Fibroblast of lung (primary cell): Measurements from ENCODE around the gene DDX39B. TPM values are rescaled to one million over a fixed set of nuclear protein-coding genes. Genes with fewer than 3 reads are reported as not detected.

Source experiments
- DNase-seq, 2 donors: peaks; one replicate each; pipeline versions ENCODE4 v3.0.0 to v3.0.0-alpha.2; 2010; ENCODE audit warnings: low read depth in 2 of 2
- H2AFZ ChIP-seq: 2 replicates; pipeline ENCODE4 v1.5.1; 2012; ENCODE audit warnings: low read length, control low read depth, inconsistent platforms
- H3K27ac ChIP-seq: 2 replicates; pipeline ENCODE4 v1.5.1; 2011; ENCODE audit warnings: low read length, control low read depth; ENCODE audit not compliant: insufficient read depth
- H3K27me3 ChIP-seq: 2 replicates; pipeline ENCODE4 v1.5.1; 2011; ENCODE audit warnings: mild to moderate bottlenecking, low read length; ENCODE audit not compliant: control insufficient read depth, insufficient read depth
- H3K36me3 ChIP-seq: 2 replicates; pipeline ENCODE4 v1.5.1; 2011; ENCODE audit warnings: low read length; ENCODE audit not compliant: control insufficient read depth, insufficient read depth
- H3K4me1 ChIP-seq: 2 replicates; pipeline ENCODE4 v1.5.1; 2011; ENCODE audit warnings: low read length; ENCODE audit not compliant: control insufficient read depth, insufficient read depth; ENCODE audit errors: extremely low read depth
- H3K4me2 ChIP-seq: 2 replicates; pipeline ENCODE4 v1.5.1; 2011; ENCODE audit warnings: low read length, control low read depth; ENCODE audit not compliant: insufficient read depth; ENCODE audit errors: extremely low read depth
- H3K4me3 ChIP-seq, 4 experiments: fragments of 200-600 bp in 1 of 4; sonication (generic) in 1 of 4; replicated peaks in 1 of 4; 2 replicates each; pipeline ENCODE4 v1.5.1; 2011 to 2016; ENCODE audit warnings: low read length in 4 of 4, low read depth in 3 of 4, mild to moderate bottlenecking in 3 of 4, control low read depth in 2 of 4, inconsistent platforms in 1 of 4, mixed read lengths in 1 of 4; ENCODE audit not compliant: insufficient read depth in 1 of 4; ENCODE audit errors: control extremely low read depth in 1 of 4
- H3K79me2 ChIP-seq: 2 replicates; pipeline ENCODE4 v1.5.1; 2012; ENCODE audit warnings: mild to moderate bottlenecking, low read length, inconsistent platforms; ENCODE audit not compliant: control insufficient read depth, insufficient read depth
- H3K9ac ChIP-seq: 2 replicates; pipeline ENCODE4 v1.5.1; 2011; ENCODE audit warnings: mild to moderate bottlenecking, low read length, control low read depth; ENCODE audit not compliant: insufficient read depth
- H3K9me3 ChIP-seq: 2 replicates; pipeline ENCODE4 v1.5.1; 2012; ENCODE audit warnings: low read depth, low read length; ENCODE audit not compliant: control insufficient read depth, insufficient read depth
- H4K20me1 ChIP-seq: 2 replicates; pipeline ENCODE4 v1.5.1; 2011; ENCODE audit warnings: low read length; ENCODE audit not compliant: control insufficient read depth, insufficient read depth; ENCODE audit errors: extremely low read depth
- EZH2 ChIP-seq: IDR thresholded peaks from 2 replicates; pipeline ENCODE4 v1.5.1; 2012; ENCODE audit warnings: low read length, control low read depth, mild to moderate bottlenecking; ENCODE audit errors: missing control alignments
- polyA plus RNA-seq, 2 donors: library from polyadenylated mRNA; depleted of rRNA in 1 of 2; stranded (reverse) in 1 of 2; unstranded in 1 of 2; fragments of >200 nt; gene quantifications; 2 replicates each; pipeline ENCODE4 v1.2.1, GENCODE V29; 2011 to 2012; ENCODE audit warnings: missing spikeins in 1 of 2
- total RNA-seq: library from RNA; depleted of rRNA; stranded (reverse); fragments of >200 nt; gene quantifications from 2 replicates; pipeline ENCODE4 v1.2.1, GENCODE V29; 2014
- TF ChIP-seq, protein P1 (sequence below), 2 donors: IDR thresholded peaks in 1 of 2; conservative IDR thresholded peaks in 1 of 2; 1 replicate in 1 of 2; 2 replicates in 1 of 2; pipeline ENCODE4 v1.5.1; 2011 to 2012; ENCODE audit warnings: low read length in 2 of 2, control low read depth in 1 of 2, inconsistent platforms in 1 of 2, low read depth in 1 of 2, mild to moderate bottlenecking in 1 of 2

The DDX39B gene
- total and polyA plus RNA-seq, 2 donors (not counting 1 experiment from before 2014, with no cell fraction given) = 323 to 370 TPM

DNA sequence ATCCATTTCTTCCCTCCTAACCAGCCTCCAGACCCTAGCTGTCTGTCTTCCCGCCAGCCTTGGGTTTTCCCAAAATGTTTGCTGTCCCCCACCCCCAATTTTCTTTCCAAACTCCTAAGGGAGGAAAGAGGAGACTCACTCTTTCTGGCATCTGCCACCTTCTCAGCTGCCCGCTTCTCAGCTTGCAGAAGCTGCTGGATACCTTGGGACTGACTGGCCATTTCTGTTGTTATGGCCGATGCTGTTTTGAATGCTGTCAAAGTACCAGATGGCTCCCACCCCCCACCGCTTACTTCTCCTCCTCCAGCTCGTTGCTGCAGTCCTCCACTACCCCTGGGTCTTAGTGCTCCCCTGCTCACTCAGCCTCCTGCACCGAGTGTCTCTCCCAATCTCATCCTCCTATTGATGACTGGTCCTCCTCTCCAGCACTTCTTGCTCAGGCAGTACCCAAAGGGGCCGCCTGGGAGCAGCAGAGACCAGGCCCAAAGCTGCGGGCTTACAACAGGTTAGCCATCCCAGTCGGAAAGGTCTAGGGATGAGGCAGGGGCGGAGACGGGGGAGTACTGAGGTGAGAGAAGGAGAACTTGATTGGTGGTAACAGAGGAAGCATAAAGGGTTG, 4.6 kb upstream of the DDX39B start, which contains the start of gene ATP6V1G2:
Gene ATP6V1G2, minus strand, starts transcription at position 270 of the 619 bp plus-strand sequence. Its CDS starts 49 bp downstream, at position 221.
- peak within 1 kb of the TSS; percentile 93 for H2AFZ ChIP-seq
- H3K27me3 ChIP-seq = no peaks in the 10 kb centered on the region
- H3K27ac ChIP-seq = peak within 1 kb of the TSS; percentile 87
- peak; percentile 88 to 97 for DNase-seq
- H4K20me1 ChIP-seq = no peaks in the 10 kb centered on the region
- H3K36me3 ChIP-seq = no peaks in the 10 kb centered on the region
- peak within 1 kb of the TSS; percentile 51 to 76 (median 67) for H3K4me3 ChIP-seq
- H3K79me2 ChIP-seq = peaks cover 12% of the 10 kb centered on the region
- no peaks in the 10 kb centered on the region for H3K9me3 ChIP-seq
- H3K9ac ChIP-seq = no peak within 1 kb of the TSS
- peak within 1 kb of the TSS; percentile 87 for H3K4me2 ChIP-seq
- TF ChIP-seq EZH2 = no peak
- TF ChIP-seq, protein P1, sequence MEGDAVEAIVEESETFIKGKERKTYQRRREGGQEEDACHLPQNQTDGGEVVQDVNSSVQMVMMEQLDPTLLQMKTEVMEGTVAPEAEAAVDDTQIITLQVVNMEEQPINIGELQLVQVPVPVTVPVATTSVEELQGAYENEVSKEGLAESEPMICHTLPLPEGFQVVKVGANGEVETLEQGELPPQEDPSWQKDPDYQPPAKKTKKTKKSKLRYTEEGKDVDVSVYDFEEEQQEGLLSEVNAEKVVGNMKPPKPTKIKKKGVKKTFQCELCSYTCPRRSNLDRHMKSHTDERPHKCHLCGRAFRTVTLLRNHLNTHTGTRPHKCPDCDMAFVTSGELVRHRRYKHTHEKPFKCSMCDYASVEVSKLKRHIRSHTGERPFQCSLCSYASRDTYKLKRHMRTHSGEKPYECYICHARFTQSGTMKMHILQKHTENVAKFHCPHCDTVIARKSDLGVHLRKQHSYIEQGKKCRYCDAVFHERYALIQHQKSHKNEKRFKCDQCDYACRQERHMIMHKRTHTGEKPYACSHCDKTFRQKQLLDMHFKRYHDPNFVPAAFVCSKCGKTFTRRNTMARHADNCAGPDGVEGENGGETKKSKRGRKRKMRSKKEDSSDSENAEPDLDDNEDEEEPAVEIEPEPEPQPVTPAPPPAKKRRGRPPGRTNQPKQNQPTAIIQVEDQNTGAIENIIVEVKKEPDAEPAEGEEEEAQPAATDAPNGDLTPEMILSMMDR (conservative IDR thresholded peaks at IDR 0.05 in 1 of 2, IDR thresholded peaks at IDR 0.05 in 1 of 2; ENCODE audit: low read depth in 1 of 2, low read length in 2 of 2) = peak; percentile 98 to 99
- peaks cover 6% of the 10 kb centered on the region for H3K4me1 ChIP-seq

GRCh38 chr6:31545291-31545690, 3.5 kb upstream of the DDX39B start:
- H3K4me3 ChIP-seq = peak overlapping the region in 1 of 4 experiments; percentile 71
- TF ChIP-seq EZH2 = no peak
- TF ChIP-seq, protein P1 (conservative IDR thresholded peaks at IDR 0.05 in 1 of 2, IDR thresholded peaks at IDR 0.05 in 1 of 2; ENCODE audit: low read depth in 1 of 2, low read length in 2 of 2) = no peak
- H3K36me3 ChIP-seq = no peaks in the 10 kb centered on the region
- no peak overlapping the region for H3K4me2 ChIP-seq
- DNase-seq = no peak
- no peak overlapping the region for H3K27ac ChIP-seq
- H3K9ac ChIP-seq = no peak overlapping the region
- H3K79me2 ChIP-seq = peaks cover 23% of the 10 kb centered on the region
- H4K20me1 ChIP-seq = no peaks in the 10 kb centered on the region
- H3K9me3 ChIP-seq = no peaks in the 10 kb centered on the region
- no peak overlapping the region for H2AFZ ChIP-seq
- H3K27me3 ChIP-seq = no peaks in the 10 kb centered on the region
- peaks cover 6% of the 10 kb centered on the region for H3K4me1 ChIP-seq

- Histone ChIP-seq H3K4me2 (no peak overlapping the region), H3K4me1 (peaks cover 6% of the 10 kb centered on the region), H3K4me3 (no peak overlapping the region), H3K9me3 (no peaks in the 10 kb centered on the region), H3K27ac (no peak overlapping the region), H3K9ac (no peak overlapping the region), H3K36me3 (no peaks in the 10 kb centered on the region), H3K79me2 (peaks cover 30% of the 10 kb centered on the region), H2AFZ (no peak overlapping the region), H3K27me3 (no peaks in the 10 kb centered on the region), H4K20me1 (no peaks in the 10 kb centered on the region)
- no peak for TF ChIP-seq EZH2
- TF ChIP-seq, protein P1 (conservative IDR thresholded peaks at IDR 0.05 in 1 of 2, IDR thresholded peaks at IDR 0.05 in 1 of 2; ENCODE audit: low read depth in 1 of 2, low read length in 2 of 2) = no peak
- no peak for DNase-seq
Measured at GRCh38 chr6:31544676-31545075, 2.9 kb upstream of the DDX39B start.
